Astrocyte (in vitro differentiated cells and primary cell): ENCODE results near the gene HOXD4. TPM values are rescaled to one million over a fixed set of nuclear protein-coding genes. Genes with fewer than 3 reads are reported as not detected.
A peak's percentile ranks its signal among the peaks of the same experiment; 100 is the strongest.

Source experiments
- DNase-seq: peaks from one replicate; pipeline ENCODE4 v3.0.0-alpha.2; 2010; ENCODE audit warnings: low read depth
- FAIRE-seq: peaks from 2 replicates; lab custom pipeline; 2011; peaks lifted over from hg19 to GRCh38; lab: Jason Lieb, UNC
- H2AFZ ChIP-seq: 2 replicates; pipeline ENCODE4 v1.6.0; 2012; ENCODE audit warnings: low read depth, low read length, inconsistent platforms
- H3K27ac ChIP-seq: 2 replicates; pipeline ENCODE4 v1.5.1; 2011; ENCODE audit warnings: low read depth, low read length, inconsistent platforms
- H3K27me3 ChIP-seq: 2 replicates; pipeline ENCODE4 v1.6.0; 2011; ENCODE audit warnings: low read length, inconsistent platforms; ENCODE audit not compliant: insufficient read depth
- H3K36me3 ChIP-seq: 2 replicates; pipeline ENCODE4 v1.5.1; 2011; ENCODE audit warnings: low read length, inconsistent platforms; ENCODE audit not compliant: insufficient read depth
- H3K4me1 ChIP-seq: 2 replicates; pipeline ENCODE4 v1.5.1; 2011; ENCODE audit warnings: low read length, inconsistent platforms; ENCODE audit not compliant: insufficient read depth
- H3K4me2 ChIP-seq: 2 replicates; pipeline ENCODE4 v1.6.0; 2012; ENCODE audit warnings: low read length, inconsistent platforms
- H3K4me3 ChIP-seq: 2 replicates; pipeline ENCODE4 v1.5.1; 2011; ENCODE audit warnings: low read depth, mild to moderate bottlenecking, low read length, inconsistent platforms; ENCODE audit not compliant: insufficient read depth
- H3K79me2 ChIP-seq: 2 replicates; pipeline ENCODE4 v1.6.0; 2012; ENCODE audit warnings: mild to moderate bottlenecking, low read length, inconsistent platforms; ENCODE audit not compliant: insufficient read depth
- H3K9ac ChIP-seq: 2 replicates; pipeline ENCODE4 v1.6.0; 2012; ENCODE audit warnings: mild to moderate bottlenecking, low read length, inconsistent platforms
- H3K9me3 ChIP-seq: 2 replicates; pipeline ENCODE4 v1.5.1; 2012; ENCODE audit warnings: low read depth, mild to moderate bottlenecking, low read length, inconsistent platforms; ENCODE audit not compliant: insufficient read depth
- H4K20me1 ChIP-seq: 2 replicates; pipeline ENCODE4 v1.6.0; 2012; ENCODE audit warnings: low read length, inconsistent platforms; ENCODE audit not compliant: insufficient read depth
- H3K27ac Mint-ChIP-seq: one replicate; pipeline ENCODE4 v1.8.0; 2021; ENCODE audit warnings: mild to moderate bottlenecking, mixed read lengths; ENCODE audit not compliant: unreplicated experiment
- H3K27me3 Mint-ChIP-seq: one replicate; pipeline ENCODE4 v1.8.0; 2021; ENCODE audit warnings: low read depth, mixed read lengths; ENCODE audit not compliant: unreplicated experiment
- H3K36me3 Mint-ChIP-seq: one replicate; pipeline ENCODE4 v1.8.0; 2021; ENCODE audit warnings: low read depth, mixed read lengths; ENCODE audit not compliant: unreplicated experiment
- H3K4me1 Mint-ChIP-seq: one replicate; pipeline ENCODE4 v1.8.0; 2021; ENCODE audit warnings: low read depth, mixed read lengths; ENCODE audit not compliant: unreplicated experiment
- H3K4me3 Mint-ChIP-seq: one replicate; pipeline ENCODE4 v1.8.0; 2021; ENCODE audit warnings: mild to moderate bottlenecking, moderate library complexity, mixed read lengths; ENCODE audit not compliant: unreplicated experiment
- H3K9me3 Mint-ChIP-seq: one replicate; pipeline ENCODE4 v1.8.0; 2021; ENCODE audit warnings: mild to moderate bottlenecking, mixed read lengths; ENCODE audit not compliant: unreplicated experiment
- CTCF ChIP-seq: IDR thresholded peaks from 2 replicates; pipeline ENCODE4 v1.5.1; 2011; ENCODE audit warnings: low read depth, mild to moderate bottlenecking, inconsistent platforms, low read length, moderate library complexity; ENCODE audit not compliant: insufficient read depth
- EZH2 ChIP-seq: IDR thresholded peaks from 2 replicates; pipeline ENCODE4 v1.6.1; 2012; ENCODE audit warnings: mild to moderate bottlenecking, low read length, inconsistent platforms; ENCODE audit not compliant: insufficient read depth
- total RNA-seq: library from RNA; stranded (reverse); gene quantifications from 2 replicates; pipeline ENCODE4 v1.2.1, GENCODE V29; 2021

The HOXD4 gene
- total RNA-seq, 1 donor from 2014 or later = not detected

GRCh38 chr2:176172007-176172894 lies 20.9 kb downstream of the HOXD4 start:
- H3K4me2 ChIP-seq = peak overlapping the region; percentile 50
- no peaks in the 10 kb centered on the region for H3K9me3 ChIP-seq
- H3K4me1 ChIP-seq = peaks cover 4% of the 10 kb centered on the region
- peak overlapping the region; percentile 66 for H2AFZ ChIP-seq
- DNase-seq = peak; percentile 49
- H3K27ac ChIP-seq = peak overlapping the region; percentile 37
- FAIRE-seq = no peak
- no peaks in the 10 kb centered on the region for H4K20me1 ChIP-seq
- H3K4me3 Mint-ChIP-seq = no peak overlapping the region
- no peaks in the 10 kb centered on the region for H3K36me3 Mint-ChIP-seq
- peaks cover 61% of the 10 kb centered on the region for H3K27me3 ChIP-seq
- H3K9me3 Mint-ChIP-seq = peaks cover 13% of the 10 kb centered on the region
- H3K9ac ChIP-seq = peak overlapping the region; percentile 57
- TF ChIP-seq EZH2 (peak; percentile 79), CTCF (no peak)
- H3K36me3 ChIP-seq = no peaks in the 10 kb centered on the region
- H3K79me2 ChIP-seq = no peaks in the 10 kb centered on the region
- H3K4me3 ChIP-seq = peak overlapping the region; percentile 20
- H3K27ac Mint-ChIP-seq = no peak overlapping the region
- H3K4me1 Mint-ChIP-seq = peaks cover 12% of the 10 kb centered on the region
- peaks cover 79% of the 10 kb centered on the region for H3K27me3 Mint-ChIP-seq

- peak overlapping the region; percentile 31 for H3K4me3 ChIP-seq
- no peak for FAIRE-seq
Measured at GRCh38 chr2:176172895-176173566, 21.7 kb downstream of the HOXD4 start.

More at GRCh38 chr2:176172895-176173566, 21.7 kb downstream of the HOXD4 start:
- H3K4me2 ChIP-seq = peak overlapping the region; percentile 50
- no peak overlapping the region for H2AFZ ChIP-seq
- H3K9ac ChIP-seq = peak overlapping the region; percentile 57
- H3K4me1 Mint-ChIP-seq = peaks cover 12% of the 10 kb centered on the region
- H3K27ac Mint-ChIP-seq = no peak overlapping the region
- peak overlapping the region; percentile 37 for H3K27ac ChIP-seq
- H3K36me3 ChIP-seq = no peaks in the 10 kb centered on the region
- no peak for DNase-seq
- no peaks in the 10 kb centered on the region for H3K79me2 ChIP-seq
- H3K27me3 ChIP-seq = peaks cover 61% of the 10 kb centered on the region
- peaks cover 13% of the 10 kb centered on the region for H3K9me3 Mint-ChIP-seq
- no peaks in the 10 kb centered on the region for H3K9me3 ChIP-seq
- no peaks in the 10 kb centered on the region for H4K20me1 ChIP-seq
- no peak overlapping the region for H3K4me3 Mint-ChIP-seq
- H3K27me3 Mint-ChIP-seq = peaks cover 78% of the 10 kb centered on the region
- no peaks in the 10 kb centered on the region for H3K36me3 Mint-ChIP-seq
- H3K4me1 ChIP-seq = peaks cover 4% of the 10 kb centered on the region
- TF ChIP-seq CTCF (no peak), EZH2 (no peak)
